H1 (cell line): ENCODE data around the gene TFEC. TPM values are rescaled to one million over a fixed set of nuclear protein-coding genes. Genes with fewer than 3 reads are reported as not detected.

ENCODE experiments used
- CTBP2 ChIP-seq: IDR thresholded peaks from 2 replicates; pipeline ENCODE4 v1.7.0; 2011; ENCODE audit warnings: borderline replicate concordance, mild to moderate bottlenecking, moderate library complexity, mixed read lengths, low read length; ENCODE audit not compliant: insufficient read depth, insufficient read length
- polyA plus RNA-seq, 7 experiments: library from polyadenylated mRNA; depleted of rRNA in 3 of 7; stranded (reverse) in 5 of 7; unstranded in 2 of 7; fragments of >200 nt in 5 of 7; fragments of 200-250 nt in 2 of 7; gene quantifications; 1 replicate in 5 of 7; 2 replicates in 1 of 7; 4 replicates in 1 of 7; pipeline versions ENCODE4 v1.2.1 to v1.2.3, GENCODE V29; 2011 to 2013; ENCODE audit warnings: missing spikeins in 2 of 7, mixed read lengths in 2 of 7
- total RNA-seq: library from RNA; stranded (reverse); fragmentation: NEBNext Ultra II Directional; extraction: Animal tissue kit (Norgen Biotek cat#: 25700); gene quantifications from 2 replicates; pipeline ENCODE4 v1.2.1, GENCODE V29; 2021

Gene TFEC
- total and polyA plus RNA-seq, 2 of the 8 experiments (the other 6 are each of a cell fraction or from before 2014, with no cell fraction given) = not detected

- no peak for TF ChIP-seq CTBP2
Observed at GRCh38 chr7:115906731-115907130, 123.8 kb downstream of the TFEC start (continued).
